Uterus (tissue), 4 donors: ENCODE results near the gene NPW. TPM values are rescaled to one million over a fixed set of nuclear protein-coding genes. Genes with fewer than 3 reads are reported as not detected.

Source experiments
- DNase-seq, 2 donors: peaks; one replicate each; pipeline ENCODE4 v3.0.0-alpha.2; 2019 to 2020
- H3K27ac ChIP-seq, 2 donors: fragments of 200-600 bp; sonication (generic); 1 replicate in 1 of 2; 2 replicates in 1 of 2; pipeline ENCODE4 v1.5.1; 2016 to 2018
- H3K27me3 ChIP-seq, 2 donors: fragments of 200-600 bp; sonication (generic); one replicate each; pipeline ENCODE4 v1.5.1; 2018 to 2019; ENCODE audit warnings: control low read depth in 1 of 2
- H3K36me3 ChIP-seq, 2 donors: fragments of 200-600 bp; sonication (generic); one replicate each; pipeline ENCODE4 v1.5.1; 2019; ENCODE audit warnings: control low read depth in 1 of 2
- H3K4me1 ChIP-seq, 2 donors: fragments of 200-600 bp; sonication (generic); one replicate each; pipeline ENCODE4 v1.5.1; 2018 to 2019; ENCODE audit warnings: control low read depth in 1 of 2
- H3K4me3 ChIP-seq, 2 donors: fragments of 200-600 bp; sonication (generic); 1 replicate in 1 of 2; 2 replicates in 1 of 2; pipeline ENCODE4 v1.5.1; 2018 to 2019; ENCODE audit warnings: mild to moderate bottlenecking in 1 of 2
- H3K9me3 ChIP-seq, 2 donors: fragments of 200-600 bp; sonication (generic); one replicate each; pipeline ENCODE4 v1.5.1; 2019; ENCODE audit warnings: control low read depth in 1 of 2
- POLR2A ChIP-seq, 2 donors: fragments of 450-650 bp; IDR thresholded peaks; one replicate each; pipeline ENCODE4 v1.6.1; 2016; ENCODE audit warnings: antibody characterized with exemption in 2 of 2, mild to moderate bottlenecking in 1 of 2, moderate library complexity in 1 of 2
- intact Hi-C: fragments of 100-400 bp; cut with DNase I; formaldehyde crosslinking; loops from one replicate; pipeline ENCODE4 v1.15.1; 2023; ENCODE audit warnings: low total_unique reads
- total RNA-seq, 4 donors: library from RNA; depleted of rRNA in 3 of 4; stranded (reverse); fragments of >200 nt in 3 of 4; gene quantifications; one replicate each; pipeline versions ENCODE4 v1.1.0 to v1.2.4, GENCODE V29; 2014 to 2023
- TF ChIP-seq, protein P1 (sequence below), 4 experiments: fragments of 200-600 bp in 2 of 4; fragments of 450-650 bp in 2 of 4; sonication (generic) in 2 of 4; IDR thresholded peaks; one replicate each; pipeline ENCODE4 v1.5.1; 2016 to 2019; ENCODE audit warnings: antibody characterized with exemption in 4 of 4, mild to moderate bottlenecking in 2 of 4, moderate library complexity in 1 of 4
- donor health status: DM: yes; HTN: yes; CAD: no.

Gene NPW
- total RNA-seq, 4 donors from 2014 or later: 1.5 TPM; not detected in 3

DNA sequence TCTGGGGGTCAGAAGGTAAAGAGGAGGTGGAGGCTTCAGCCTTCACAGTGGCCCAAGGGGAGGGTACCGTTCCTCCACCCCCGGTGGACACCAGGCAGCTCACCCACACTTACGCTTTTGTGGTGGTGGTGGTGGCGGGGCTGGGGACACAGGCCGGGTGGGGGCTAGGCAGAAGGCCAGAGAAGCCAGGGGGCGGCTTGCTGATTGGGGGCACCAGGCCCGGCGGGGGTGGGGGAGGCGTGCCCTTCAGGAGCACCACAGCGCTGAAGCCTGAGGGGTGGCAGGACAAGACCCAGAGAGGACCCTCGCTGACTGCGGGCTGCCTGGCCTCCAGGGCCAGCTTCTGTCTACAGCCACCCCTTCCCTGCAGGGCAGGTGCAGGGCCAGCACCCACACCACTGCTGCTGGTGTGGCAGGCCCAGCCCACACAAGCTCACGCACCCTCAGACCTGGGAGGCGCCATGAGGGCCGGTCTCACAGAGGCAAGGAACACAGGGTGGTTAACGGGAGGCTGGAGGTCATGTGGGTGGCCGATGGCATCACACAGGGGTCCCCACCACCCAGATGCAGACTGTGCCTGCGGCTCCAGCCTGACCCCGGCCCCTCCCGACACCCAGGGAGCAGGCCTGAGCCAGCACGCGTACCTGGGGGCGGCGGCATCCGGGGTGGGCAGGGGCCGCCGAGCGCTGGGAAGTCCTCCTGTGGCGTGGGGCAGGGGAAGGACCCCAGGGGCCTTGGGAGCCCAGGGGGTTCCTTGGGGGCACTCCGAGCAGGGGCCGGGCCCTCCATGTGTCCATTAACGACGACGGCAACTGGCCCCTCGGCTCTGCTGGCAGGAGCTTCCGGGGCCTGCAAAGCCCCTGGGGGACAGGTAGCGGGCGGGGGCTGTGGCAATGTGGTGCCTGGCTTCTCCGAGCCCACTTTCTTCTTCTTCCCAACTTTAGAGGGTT lies 20.5 kb upstream of the NPW start:
- DNase-seq: no peak
- no peak for TF ChIP-seq POLR2A (IDR thresholded peaks at IDR 0.05)
- TF ChIP-seq, protein P1, sequence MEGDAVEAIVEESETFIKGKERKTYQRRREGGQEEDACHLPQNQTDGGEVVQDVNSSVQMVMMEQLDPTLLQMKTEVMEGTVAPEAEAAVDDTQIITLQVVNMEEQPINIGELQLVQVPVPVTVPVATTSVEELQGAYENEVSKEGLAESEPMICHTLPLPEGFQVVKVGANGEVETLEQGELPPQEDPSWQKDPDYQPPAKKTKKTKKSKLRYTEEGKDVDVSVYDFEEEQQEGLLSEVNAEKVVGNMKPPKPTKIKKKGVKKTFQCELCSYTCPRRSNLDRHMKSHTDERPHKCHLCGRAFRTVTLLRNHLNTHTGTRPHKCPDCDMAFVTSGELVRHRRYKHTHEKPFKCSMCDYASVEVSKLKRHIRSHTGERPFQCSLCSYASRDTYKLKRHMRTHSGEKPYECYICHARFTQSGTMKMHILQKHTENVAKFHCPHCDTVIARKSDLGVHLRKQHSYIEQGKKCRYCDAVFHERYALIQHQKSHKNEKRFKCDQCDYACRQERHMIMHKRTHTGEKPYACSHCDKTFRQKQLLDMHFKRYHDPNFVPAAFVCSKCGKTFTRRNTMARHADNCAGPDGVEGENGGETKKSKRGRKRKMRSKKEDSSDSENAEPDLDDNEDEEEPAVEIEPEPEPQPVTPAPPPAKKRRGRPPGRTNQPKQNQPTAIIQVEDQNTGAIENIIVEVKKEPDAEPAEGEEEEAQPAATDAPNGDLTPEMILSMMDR (IDR thresholded peaks at IDR 0.05): no peak
- H3K27ac ChIP-seq: no peak overlapping the region
- intact Hi-C loops: no loop called here
- H3K36me3 ChIP-seq: no peaks in the 10 kb centered on the region
- H3K4me1 ChIP-seq: no peaks in the 10 kb centered on the region
- no peak overlapping the region for H3K4me3 ChIP-seq
- no peaks in the 10 kb centered on the region for H3K27me3 ChIP-seq
- no peaks in the 10 kb centered on the region for H3K9me3 ChIP-seq

DNA sequence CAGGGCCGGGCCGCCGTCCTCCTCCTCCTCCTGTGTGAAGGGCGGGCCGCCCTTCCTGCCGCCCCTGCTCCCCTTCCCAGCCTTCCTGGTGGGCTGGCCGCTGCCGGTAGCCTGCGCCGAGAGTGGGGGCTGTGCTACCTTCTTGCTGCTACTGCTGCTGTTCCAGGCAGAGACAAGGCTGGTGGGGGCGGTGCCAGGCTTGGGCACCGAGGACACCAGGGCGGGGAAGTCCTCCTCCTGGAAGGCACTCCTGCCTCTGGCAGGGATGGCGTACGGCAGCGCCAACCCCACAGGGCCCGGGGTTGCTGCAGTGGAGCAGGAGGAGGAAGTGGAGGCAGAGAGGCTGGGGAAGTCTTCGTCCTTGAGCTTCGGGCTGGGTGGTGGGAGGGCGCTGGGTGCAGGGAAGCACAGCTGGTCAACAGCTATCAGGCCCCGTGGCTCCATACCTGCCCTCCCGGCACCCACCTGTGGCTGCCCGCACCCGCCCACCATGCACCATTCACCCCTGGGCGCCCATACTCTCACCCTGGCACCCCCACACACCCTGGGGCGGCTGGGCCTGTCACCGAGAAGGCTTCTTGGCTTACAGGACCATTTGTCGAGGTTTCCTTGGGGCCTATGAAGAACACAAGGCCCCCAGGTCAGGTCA lies 19.6 kb upstream of the NPW start:
- no peaks in the 10 kb centered on the region for H3K9me3 ChIP-seq
- intact Hi-C loops: no loop called here
- no peaks in the 10 kb centered on the region for H3K36me3 ChIP-seq
- no peak overlapping the region for H3K4me3 ChIP-seq
- no peaks in the 10 kb centered on the region for H3K27me3 ChIP-seq
- H3K4me1 ChIP-seq: peaks cover 0 to under 1% of the 10 kb centered on the region in 2 donors
- no peak for DNase-seq
- TF ChIP-seq POLR2A (IDR thresholded peaks at IDR 0.05): no peak
- TF ChIP-seq, protein P1 (IDR thresholded peaks at IDR 0.05): no peak
- H3K27ac ChIP-seq: no peak overlapping the region

DNA sequence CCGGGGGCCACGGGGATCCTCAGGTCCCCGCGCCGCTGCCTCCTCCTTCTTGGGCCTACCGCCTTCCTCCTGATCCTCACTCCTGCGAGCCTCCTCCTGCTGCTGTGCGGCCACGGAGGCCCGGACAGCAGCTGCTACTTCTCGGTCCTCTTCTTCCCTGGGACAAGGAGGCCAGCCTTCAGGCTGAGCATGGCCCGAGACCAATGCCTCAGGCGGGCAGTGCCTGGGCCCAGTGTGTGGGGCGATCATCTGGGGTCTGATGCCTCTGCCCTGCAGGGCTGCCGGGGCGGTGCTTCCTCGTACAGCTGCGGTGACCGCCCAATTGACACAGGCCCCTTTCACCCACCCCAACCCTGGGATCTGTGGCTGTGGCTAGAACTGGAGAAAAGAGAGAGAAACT lies 18.6 kb upstream of the NPW start:
- H3K36me3 ChIP-seq: no peaks in the 10 kb centered on the region
- no peaks in the 10 kb centered on the region for H3K27me3 ChIP-seq
- TF ChIP-seq, protein P1 (IDR thresholded peaks at IDR 0.05): no peak
- no peak for TF ChIP-seq POLR2A (IDR thresholded peaks at IDR 0.05)
- H3K9me3 ChIP-seq: no peaks in the 10 kb centered on the region
- no peak overlapping the region for H3K27ac ChIP-seq
- intact Hi-C loops: no loop called here
- peaks cover 0 to 8% of the 10 kb centered on the region in 2 donors for H3K4me1 ChIP-seq
- DNase-seq: no peak
- no peak overlapping the region for H3K4me3 ChIP-seq

DNA sequence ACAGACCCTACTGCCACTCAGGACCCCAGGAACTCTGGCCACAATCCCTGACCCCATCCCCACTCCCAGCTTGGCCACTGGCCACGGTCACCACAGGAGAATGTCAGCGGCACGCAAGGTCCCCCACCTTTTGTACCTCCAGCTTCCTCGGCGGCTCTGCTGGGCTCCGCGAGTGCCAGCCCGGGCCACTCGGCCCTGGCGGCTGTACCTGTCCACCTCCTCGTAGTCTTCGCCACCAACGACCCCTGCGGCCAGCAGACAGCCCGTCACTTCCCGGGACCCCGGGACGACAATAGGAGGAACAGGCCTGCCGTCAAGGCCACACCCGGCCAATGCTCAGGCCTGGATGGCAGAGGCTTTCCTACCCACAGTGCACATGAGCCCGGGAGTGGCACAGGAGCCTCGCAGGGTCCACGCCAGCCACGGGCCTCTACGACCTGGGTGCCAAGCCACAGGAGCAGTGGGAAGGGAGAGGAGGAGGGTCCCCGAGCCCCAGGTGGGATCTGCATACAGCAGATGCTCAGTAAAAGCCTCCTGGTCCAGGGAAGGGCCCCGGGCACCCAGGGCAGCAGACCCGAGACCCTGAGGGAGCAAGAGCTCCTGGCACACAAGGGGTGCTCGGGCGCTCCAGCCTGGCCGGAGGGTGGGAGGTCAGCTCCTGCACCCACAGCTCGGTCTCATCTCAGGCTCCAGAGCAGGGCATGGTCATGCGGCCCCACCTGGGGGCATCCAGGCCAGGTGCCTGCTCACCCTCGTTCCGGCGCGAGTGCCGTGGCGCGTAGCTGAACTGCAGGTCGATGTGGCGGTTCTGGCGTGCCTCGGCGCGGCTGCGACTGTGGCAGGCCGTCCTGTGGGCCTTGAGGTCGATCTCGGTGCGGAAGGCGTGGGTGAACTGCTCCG lies 17.9 kb upstream of the NPW start:
- no peaks in the 10 kb centered on the region for H3K9me3 ChIP-seq
- H3K36me3 ChIP-seq: no peaks in the 10 kb centered on the region

More for the DNA sequence above, 17.9 kb upstream of the NPW start:
- H3K27ac ChIP-seq: no peak overlapping the region
- no peak overlapping the region for H3K4me3 ChIP-seq
- no peak for DNase-seq
- intact Hi-C loops: no loop called here
- H3K4me1 ChIP-seq: peaks cover 0 to 9% of the 10 kb centered on the region in 2 donors
- no peaks in the 10 kb centered on the region for H3K27me3 ChIP-seq
- no peak for TF ChIP-seq POLR2A (IDR thresholded peaks at IDR 0.05)
- TF ChIP-seq, protein P1 (IDR thresholded peaks at IDR 0.05): no peak
